HUES6 (cell line): ENCODE data around the gene PPP2R3A.
"Not testable (repeated sequence)": the region's sequence is repeated elsewhere in the genome, so short reads cannot be mapped to it uniquely, and the experiment has no call there.

Experiments
- H3K27ac ChIP-seq: 2 replicates; pipeline ENCODE4 v1.7.0; 2013; ENCODE audit warnings: low read depth, mild to moderate bottlenecking, low read length, inconsistent platforms
- H3K27me3 ChIP-seq: 2 replicates; pipeline ENCODE4 v1.6.1; 2013; ENCODE audit warnings: low read length; ENCODE audit not compliant: control insufficient read depth, insufficient read depth
- H3K36me3 ChIP-seq: 2 replicates; pipeline ENCODE4 v1.6.1; 2013; ENCODE audit warnings: low read length; ENCODE audit not compliant: control insufficient read depth, insufficient read depth
- H3K4me1 ChIP-seq: 2 replicates; pipeline ENCODE4 v1.6.1; 2013; ENCODE audit warnings: low read length; ENCODE audit not compliant: control insufficient read depth, insufficient read depth
- H3K4me3 ChIP-seq: 2 replicates; pipeline ENCODE4 v1.5.1; 2013; ENCODE audit warnings: low read depth, low read length
- H3K9ac ChIP-seq: one replicate; pipeline ENCODE4 v1.6.1; 2013; ENCODE audit warnings: mild to moderate bottlenecking, low read length
- H3K9me3 ChIP-seq: 2 replicates; pipeline ENCODE4 v1.6.1; 2013; ENCODE audit warnings: low read depth, low read length; ENCODE audit not compliant: control insufficient read depth, insufficient read depth

Gene PPP2R3A

DNA sequence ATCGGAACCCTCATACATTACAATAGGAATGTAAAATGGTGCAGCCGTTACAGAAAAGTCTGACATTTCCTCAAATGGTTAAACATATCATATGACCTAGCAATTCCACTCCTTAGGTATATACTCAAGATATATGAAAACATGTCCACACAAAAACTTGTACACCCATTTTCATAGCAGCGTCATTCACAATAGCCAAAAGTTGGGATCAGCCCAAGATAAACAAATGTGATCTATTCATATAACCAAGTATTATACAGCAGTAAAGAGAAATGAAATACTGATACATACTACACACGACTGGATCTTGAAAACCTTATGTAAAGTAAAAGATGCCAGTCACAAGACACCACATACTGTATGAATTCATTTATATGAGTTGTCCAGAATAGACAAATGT is 128.2 kb downstream of the PPP2R3A start:
- no peaks in the 10 kb centered on the region for H3K27me3 ChIP-seq
- H3K9me3 ChIP-seq: no peaks in the 10 kb centered on the region
- H3K4me3 ChIP-seq: no peak overlapping the region
- H3K27ac ChIP-seq: no peak overlapping the region
- no peaks in the 10 kb centered on the region for H3K4me1 ChIP-seq
- H3K36me3 ChIP-seq: peaks cover 7% of the 10 kb centered on the region
- H3K9ac ChIP-seq: no peak overlapping the region

DNA sequence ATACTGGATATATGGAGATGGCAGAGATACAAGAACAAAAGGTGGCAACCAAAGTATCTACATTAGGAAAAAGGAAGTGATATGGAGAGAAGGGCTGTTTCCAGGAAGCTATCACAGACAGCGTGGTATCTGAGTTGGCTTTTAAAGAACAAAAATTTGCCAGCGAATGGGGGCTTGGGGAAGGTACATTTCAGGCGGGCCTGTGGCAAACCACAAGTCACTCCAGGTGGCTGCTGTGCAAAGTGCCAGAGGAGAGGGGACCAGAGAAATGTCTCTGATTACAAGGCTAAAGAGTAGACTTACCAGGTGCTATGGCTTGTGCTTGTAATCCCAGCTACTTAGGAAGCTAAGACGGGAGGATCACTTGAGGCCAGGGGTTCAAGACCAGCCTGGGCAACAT is 139.5 kb downstream of the PPP2R3A start:
- Histone ChIP-seq H3K4me3 (no peak overlapping the region), H3K36me3 (peaks cover 14% of the 10 kb centered on the region; the same call in 1 of the 2 replicates), H3K9me3 (no peaks in the 10 kb centered on the region), H3K4me1 (no peaks in the 10 kb centered on the region), H3K27ac (no peak overlapping the region), H3K27me3 (no peaks in the 10 kb centered on the region), H3K9ac (no peak overlapping the region)

- Histone ChIP-seq H3K4me3 (no peak overlapping the region), H3K36me3 (peaks cover 14% of the 10 kb centered on the region; the same call in 1 of the 2 replicates), H3K27me3 (no peaks in the 10 kb centered on the region), H3K9ac (no peak overlapping the region), H3K4me1 (no peaks in the 10 kb centered on the region), H3K27ac (no peak overlapping the region), H3K9me3 (no peaks in the 10 kb centered on the region)
Observed at GRCh38 chr3:136106101-136106500, 140.6 kb downstream of the PPP2R3A start.

- peaks cover 12% of the 10 kb centered on the region; the same call in 1 of the 2 replicates for H3K36me3 ChIP-seq
- H3K4me1 ChIP-seq: no peaks in the 10 kb centered on the region
- H3K4me3 ChIP-seq: no peak overlapping the region
- no peak overlapping the region for H3K9ac ChIP-seq
- H3K9me3 ChIP-seq: peaks cover 12% of the 10 kb centered on the region; the same call in 1 of the 2 replicates
- H3K27ac ChIP-seq: no peak overlapping the region
- no peaks in the 10 kb centered on the region for H3K27me3 ChIP-seq
Observed at GRCh38 chr3:136109499-136109898, 144.0 kb downstream of the PPP2R3A start.

- H3K4me1 ChIP-seq: no peaks in the 10 kb centered on the region
- H3K27ac ChIP-seq: no peak overlapping the region
- H3K4me3 ChIP-seq: no peak overlapping the region
- H3K9ac ChIP-seq: no peak overlapping the region
- no peaks in the 10 kb centered on the region for H3K27me3 ChIP-seq
- H3K36me3 ChIP-seq: peaks cover 12% of the 10 kb centered on the region; the same call in 1 of the 2 replicates
- H3K9me3 ChIP-seq: peaks cover 20% of the 10 kb centered on the region; the same call in 1 of the 2 replicates
Observed at GRCh38 chr3:136110481-136110880, 145.0 kb downstream of the PPP2R3A start.

GRCh38 chr3:136114421-136114820 is 148.9 kb downstream of the PPP2R3A start:
- H3K36me3 ChIP-seq: peaks cover 9% of the 10 kb centered on the region; the same call in 1 of the 2 replicates
- H3K9ac ChIP-seq: no peak overlapping the region
- no peak overlapping the region for H3K4me3 ChIP-seq
- peaks cover 20% of the 10 kb centered on the region; the same call in 1 of the 2 replicates for H3K9me3 ChIP-seq
- H3K27ac ChIP-seq: no peak overlapping the region
- H3K27me3 ChIP-seq: no peaks in the 10 kb centered on the region
- H3K4me1 ChIP-seq: no peaks in the 10 kb centered on the region

- not testable (repeated sequence) for H3K27ac ChIP-seq, H3K36me3 ChIP-seq, H3K9ac ChIP-seq, H3K27me3 ChIP-seq, H3K4me1 ChIP-seq, H3K9me3 ChIP-seq, H3K4me3 ChIP-seq
Observed at GRCh38 chr3:136119332-136119731, 153.8 kb downstream of the PPP2R3A start.

DNA sequence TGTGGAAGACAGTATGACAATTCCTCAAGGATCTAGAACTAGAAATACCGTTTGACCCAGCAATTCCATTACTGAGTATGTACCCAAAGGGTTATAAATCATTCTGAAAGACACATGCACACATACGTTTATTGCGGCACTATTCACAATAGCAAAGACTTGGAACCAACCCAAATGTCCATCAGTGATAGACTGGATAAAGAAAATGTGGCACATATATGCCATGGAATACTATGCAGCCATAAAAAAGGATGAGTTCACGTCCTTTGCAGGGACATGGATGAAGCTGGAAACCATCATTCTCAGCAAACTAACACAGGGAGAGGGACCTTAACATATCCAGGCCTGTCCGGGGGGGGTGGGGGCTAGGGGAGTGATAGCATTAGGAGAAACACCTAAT is 154.3 kb downstream of the PPP2R3A start:
- not testable (repeated sequence) for H3K27me3 ChIP-seq, H3K4me1 ChIP-seq, H3K27ac ChIP-seq, H3K36me3 ChIP-seq, H3K4me3 ChIP-seq, H3K9me3 ChIP-seq, H3K9ac ChIP-seq

GRCh38 chr3:136120373-136121348 is 155.1 kb downstream of the PPP2R3A start:
- Histone ChIP-seq H3K27me3 (no peaks in the 10 kb centered on the region), H3K9me3 (no peaks in the 10 kb centered on the region), H3K4me3 (no peak overlapping the region), H3K4me1 (no peaks in the 10 kb centered on the region), H3K36me3 (no peaks in the 10 kb centered on the region), H3K9ac (no peak overlapping the region), H3K27ac (no peak overlapping the region)

DNA sequence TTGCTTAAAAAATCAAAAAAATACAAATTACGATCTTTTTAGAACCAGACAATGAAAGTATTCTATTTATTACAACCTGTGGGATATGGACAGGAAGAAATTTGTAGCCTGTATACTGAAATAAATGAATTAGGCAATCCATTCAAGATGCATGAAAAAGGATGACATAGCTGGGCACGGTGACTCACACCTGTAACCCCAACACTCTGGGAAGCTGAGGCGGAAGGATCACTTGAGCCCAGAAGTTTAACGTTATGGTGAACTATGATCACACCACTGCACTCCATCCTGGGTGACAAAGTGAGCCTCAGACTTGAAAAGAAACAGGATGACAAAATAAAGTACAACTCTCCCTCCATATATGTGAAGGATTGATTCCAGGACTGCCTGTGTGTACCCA is 156.5 kb downstream of the PPP2R3A start:
- Histone ChIP-seq H3K4me3 (no peak overlapping the region), H3K9ac (no peak overlapping the region), H3K4me1 (no peaks in the 10 kb centered on the region), H3K36me3 (0 out of 2 replicates have a peak, but pooled peaks cover 4% of the 10 kb centered on the region), H3K27ac (no peak overlapping the region), H3K27me3 (no peaks in the 10 kb centered on the region), H3K9me3 (no peaks in the 10 kb centered on the region; the same call in 1 of the 2 replicates)

GRCh38 chr3:136131647-136132046 is 166.1 kb downstream of the PPP2R3A start:
- H3K27me3 ChIP-seq, H3K9ac ChIP-seq, H3K27ac ChIP-seq, H3K4me3 ChIP-seq, H3K36me3 ChIP-seq, H3K4me1 ChIP-seq, H3K9me3 ChIP-seq: not testable (repeated sequence)
